ENCODE measurements around the gene SOX4.
"Not testable (repeated sequence)": the region's sequence is repeated elsewhere in the genome, so short reads cannot be mapped to it uniquely, and the experiment has no call there.

SOX4 gene

GRCh38 chr6:21593412-21593926 is at the start of gene SOX4:
Gene SOX4, plus strand, starts transcription at chr6:21593751. Its CDS starts 784 bp downstream, at chr6:21594535.
- DNase-seq (ENCODE audit: extremely low read depth, low read depth) = peak; percentile 95
- no peak for TF ChIP-seq CTCF (IDR thresholded peaks at IDR 0.05; ENCODE audit: low read depth, low read length)

GRCh38 chr6:21552286-21552685 is 41.3 kb upstream of the SOX4 start:
- DNase-seq (ENCODE audit: extremely low read depth, low read depth) = not testable (repeated sequence)

GRCh38 chr6:21554286-21554685 is 39.3 kb upstream of the SOX4 start:
- DNase-seq (ENCODE audit: extremely low read depth, low read depth) = no peak
- TF ChIP-seq CTCF (IDR thresholded peaks at IDR 0.05; ENCODE audit: low read depth, low read length) = no peak

GRCh38 chr6:21555197-21555596 is 38.4 kb upstream of the SOX4 start:
- no peak for DNase-seq (ENCODE audit: extremely low read depth, low read depth)
- no peak for TF ChIP-seq CTCF (IDR thresholded peaks at IDR 0.05; ENCODE audit: low read depth, low read length)

- TF ChIP-seq CTCF (IDR thresholded peaks at IDR 0.05; ENCODE audit: low read depth, low read length) = no peak
- no peak for DNase-seq (ENCODE audit: extremely low read depth, low read depth)
These were observed 37.0 kb upstream of the SOX4 start for GRCh38 chr6:21556511-21556910.

GRCh38 chr6:21556968-21557721 is 36.4 kb upstream of the SOX4 start:
- no peak for TF ChIP-seq CTCF (IDR thresholded peaks at IDR 0.05; ENCODE audit: low read depth, low read length)
- DNase-seq (ENCODE audit: extremely low read depth, low read depth) = no peak

- DNase-seq (ENCODE audit: extremely low read depth, low read depth) = no peak
- no peak for TF ChIP-seq CTCF (IDR thresholded peaks at IDR 0.05; ENCODE audit: low read depth, low read length)
These were observed 34.3 kb upstream of the SOX4 start for GRCh38 chr6:21559238-21559637.

GRCh38 chr6:21560249-21560648 is 33.3 kb upstream of the SOX4 start:
- no peak for TF ChIP-seq CTCF (IDR thresholded peaks at IDR 0.05; ENCODE audit: low read depth, low read length)
- DNase-seq (ENCODE audit: extremely low read depth, low read depth) = no peak

Data from AG09319 (cell line).